ENCODE results near the gene FYN. TPM values are rescaled to one million over a fixed set of nuclear protein-coding genes. Genes with fewer than 3 reads are reported as not detected.

The FYN gene
- polyA plus RNA-seq, 3 donors: 88.4 to 149 (median 114) TPM

- Histone ChIP-seq H3K9me3 (replicated peaks in 1 of 2; ENCODE audit: control insufficient read depth in 1 of 2, insufficient read depth in 1 of 2, low read length in 2 of 2) (no peaks in the 10 kb centered on the region), H3K36me3 (replicated peaks in 1 of 2; ENCODE audit: control insufficient read depth in 1 of 2, insufficient read depth in 2 of 2, low read length in 2 of 2) (peaks cover 10 to 74% of the 10 kb centered on the region in 2 donors), H3K27ac (ENCODE audit: low read depth in 1 of 2, low read length in 2 of 2) (no peak overlapping the region), H3K4me3 (replicated peaks in 1 of 3; ENCODE audit: low read depth in 2 of 3, low read length in 3 of 3) (no peak overlapping the region), H3K4me1 (ENCODE audit: control insufficient read depth in 1 of 2, insufficient read depth in 2 of 2, low read length in 2 of 2) (peaks cover 10 to 12% of the 10 kb centered on the region in 2 donors), H4K20me1 (ENCODE audit: insufficient read depth, low read length) (peaks cover 98% of the 10 kb centered on the region), H3K27me3 (ENCODE audit: control insufficient read depth in 2 of 2, insufficient read depth in 2 of 2, low read length in 2 of 2) (no peaks in the 10 kb centered on the region), H3K79me2 (ENCODE audit: insufficient read depth, low read length) (peaks cover 25% of the 10 kb centered on the region), H2AFZ (ENCODE audit: insufficient read depth, low read depth, low read length, poor library complexity, severe bottlenecking) (no peak overlapping the region), H3K4me2 (replicated peaks; ENCODE audit: extremely low read depth, low read length, poor library complexity, severe bottlenecking) (no peak overlapping the region), H3K9ac (ENCODE audit: insufficient read depth, low read length, poor library complexity, severe bottlenecking) (no peak overlapping the region)
- peaks cover 60 to 68% of the 10 kb centered on the region in 2 donors for H3K36me3 Mint-ChIP-seq
- peaks cover 29% of the 10 kb centered on the region for H3K4me1 Mint-ChIP-seq
- no peak overlapping the region for H3K4me3 Mint-ChIP-seq
- H3K9me3 Mint-ChIP-seq: no peaks in the 10 kb centered on the region
- no peak for DNase-seq
- TF ChIP-seq CTCF (IDR thresholded peaks at IDR 0.05): no peak
- peak overlapping the region in 2 of 7 donors; percentile 52 to 54 for H3K27ac Mint-ChIP-seq
- H3K27me3 Mint-ChIP-seq (ENCODE audit: low read depth in 3 of 3): no peaks in the 10 kb centered on the region
- intact Hi-C loops (cut with micrococcal nuclease): no loop called here
- WGBS (ENCODE audit: insufficient coverage): 92% methylated on average over 4 of the region's 10 CpGs
Measured at GRCh38 chr6:111810294-111811131, 62.7 kb downstream of the FYN start.

DNA sequence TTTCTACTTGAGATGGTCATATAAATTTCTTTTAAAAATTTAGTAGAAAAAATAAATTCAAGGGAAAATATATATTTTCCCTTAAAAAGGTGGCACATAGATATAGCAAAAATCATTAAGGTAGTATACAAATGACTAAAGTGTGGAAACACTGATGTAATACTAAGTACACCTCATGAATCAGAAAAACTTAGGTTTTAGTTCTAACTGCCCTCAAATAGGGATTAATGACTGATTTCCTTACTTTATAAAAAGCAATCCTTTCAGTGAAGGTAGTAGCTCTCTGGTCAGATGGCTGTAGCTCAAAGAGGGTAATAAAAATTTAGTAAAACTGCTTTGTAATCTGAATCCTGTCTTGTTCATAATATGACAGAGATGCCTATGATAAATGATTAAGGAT lies 63.5 kb downstream of the FYN start:
- no peaks in the 10 kb centered on the region for H3K9me3 ChIP-seq (replicated peaks in 1 of 2; ENCODE audit: control insufficient read depth in 1 of 2, insufficient read depth in 1 of 2, low read length in 2 of 2)
- peaks cover 7 to 13% of the 10 kb centered on the region in 2 donors for H3K4me1 ChIP-seq (ENCODE audit: control insufficient read depth in 1 of 2, insufficient read depth in 2 of 2, low read length in 2 of 2)
- H3K4me3 ChIP-seq (replicated peaks in 1 of 3; ENCODE audit: low read depth in 2 of 3, low read length in 3 of 3): no peak overlapping the region
- no peak overlapping the region for H3K4me2 ChIP-seq (replicated peaks; ENCODE audit: extremely low read depth, low read length, poor library complexity, severe bottlenecking)
- H3K27ac ChIP-seq (ENCODE audit: low read depth in 1 of 2, low read length in 2 of 2): no peak overlapping the region
- H3K36me3 ChIP-seq (replicated peaks in 1 of 2; ENCODE audit: control insufficient read depth in 1 of 2, insufficient read depth in 2 of 2, low read length in 2 of 2): peaks cover 10 to 74% of the 10 kb centered on the region in 2 donors
- H4K20me1 ChIP-seq (ENCODE audit: insufficient read depth, low read length): peaks cover 98% of the 10 kb centered on the region
- Mint-ChIP-seq H3K36me3 (peaks cover 63 to 72% of the 10 kb centered on the region in 2 donors), H3K27me3 (ENCODE audit: low read depth in 3 of 3) (no peaks in the 10 kb centered on the region), H3K27ac (no peak overlapping the region), H3K4me1 (peaks cover 29% of the 10 kb centered on the region), H3K9me3 (no peaks in the 10 kb centered on the region), H3K4me3 (no peak overlapping the region)
- peaks cover 22% of the 10 kb centered on the region for H3K79me2 ChIP-seq (ENCODE audit: insufficient read depth, low read length)
- DNase-seq: no peak
- intact Hi-C loops (cut with micrococcal nuclease): loop anchor here in 1 of 2 donors (10.0 kb wide), 1 partner anchor 65 kb away; the partner anchor contains the start of gene FYN
- TF ChIP-seq CTCF (IDR thresholded peaks at IDR 0.05): no peak
- no peak overlapping the region for H2AFZ ChIP-seq (ENCODE audit: insufficient read depth, low read depth, low read length, poor library complexity, severe bottlenecking)
- no peak overlapping the region for H3K9ac ChIP-seq (ENCODE audit: insufficient read depth, low read length, poor library complexity, severe bottlenecking)
- H3K27me3 ChIP-seq (ENCODE audit: control insufficient read depth in 2 of 2, insufficient read depth in 2 of 2, low read length in 2 of 2): no peaks in the 10 kb centered on the region

Data from CD14-positive monocyte (primary cell).